SKM-1 (cell line): ENCODE results near the gene LYL1.

ENCODE experiments used
- DNase-seq: peaks from one replicate; lab custom pipeline; 2025; ENCODE audit not compliant: unreplicated experiment; lab: John Stamatoyannopoulos, UW

The LYL1 gene

DNA sequence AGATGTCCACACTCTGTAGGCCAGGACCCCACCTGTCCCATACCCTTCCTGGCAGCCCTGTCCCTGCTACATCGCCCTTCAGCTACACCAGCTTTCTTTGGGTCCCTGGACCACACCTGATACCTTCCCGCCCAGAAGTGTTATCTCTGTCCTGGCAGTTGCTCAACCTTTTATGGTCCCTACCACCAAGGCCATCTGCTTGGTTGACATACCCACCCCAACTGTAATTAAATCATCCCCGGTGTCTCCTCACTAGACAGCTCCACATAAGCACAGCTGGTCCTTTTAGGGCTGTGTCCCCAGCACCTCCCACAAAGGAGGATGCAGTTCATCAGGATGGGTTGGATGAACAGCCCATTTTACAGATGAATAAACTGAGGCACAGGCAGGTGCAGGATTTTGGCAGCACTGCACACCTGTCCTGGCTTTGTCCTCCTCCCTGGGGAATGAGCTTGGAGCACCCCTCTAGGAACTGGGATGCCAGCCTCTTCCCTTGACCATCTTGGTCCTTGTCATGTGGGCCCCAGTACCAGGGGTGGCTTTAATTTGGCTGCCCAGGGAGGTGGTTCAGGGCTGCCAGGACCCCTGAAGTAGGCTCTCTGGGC lies 28.3 kb upstream of the LYL1 start:
- no peak for DNase-seq

GRCh38 chr19:13129384-13129783 lies 26.7 kb upstream of the LYL1 start:
- DNase-seq, result no peak

DNA sequence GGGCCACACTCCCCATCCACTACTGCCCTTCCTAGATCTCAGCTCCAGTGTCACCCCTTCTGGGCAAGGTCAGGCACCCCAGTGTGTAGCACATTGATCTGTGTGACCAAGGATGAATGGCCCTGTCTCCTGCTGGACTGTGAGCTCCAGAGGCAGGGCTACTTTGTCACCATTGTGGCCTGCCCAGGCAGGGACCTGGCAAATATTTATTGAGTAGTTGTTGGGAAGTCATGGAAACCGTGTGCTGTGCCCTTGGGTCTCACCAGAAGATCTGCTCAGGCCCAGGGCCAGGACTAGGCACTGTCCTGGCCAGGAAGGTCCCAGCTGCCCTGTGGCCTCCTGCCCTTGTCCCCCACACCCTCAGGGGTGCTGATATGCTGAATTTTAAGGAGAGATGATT lies 25.9 kb upstream of the LYL1 start:
- DNase-seq, result no peak

DNA sequence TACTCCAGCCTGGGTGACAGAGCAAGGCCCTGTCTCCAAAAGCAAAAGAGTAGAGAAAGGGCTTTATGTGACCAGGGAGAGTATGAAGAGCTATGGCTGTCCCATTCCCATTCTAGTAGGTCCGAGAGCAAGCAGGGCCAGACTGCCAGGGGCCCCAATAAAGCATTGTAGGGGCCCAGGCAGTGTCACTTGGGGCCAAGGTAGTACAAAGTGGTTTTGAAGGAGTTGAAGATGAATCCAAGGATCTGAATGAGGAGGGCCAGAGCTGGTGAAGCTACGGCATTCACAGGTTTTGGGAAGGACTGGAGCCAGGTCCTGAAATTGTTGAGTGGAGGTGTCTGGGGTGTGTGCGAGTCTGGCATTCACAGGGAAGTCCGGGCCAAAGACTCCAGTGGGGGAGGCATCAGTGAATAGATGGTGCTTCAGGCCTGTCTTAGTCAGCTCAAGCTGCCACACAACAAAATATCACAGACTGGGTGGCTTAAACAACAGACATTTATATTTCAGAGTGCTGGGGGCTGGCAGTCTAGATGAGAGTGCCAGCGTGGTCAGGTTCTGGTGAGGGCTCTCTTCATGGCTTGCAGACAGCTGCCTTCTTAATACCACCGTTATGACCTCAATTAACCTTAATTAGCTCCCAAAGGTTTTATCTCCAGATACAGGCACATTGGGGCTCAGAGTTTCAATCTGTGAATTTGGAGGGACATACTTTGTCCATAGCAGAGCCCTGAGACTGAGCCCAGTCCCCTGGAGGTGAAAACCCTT lies 25.3 kb upstream of the LYL1 start:
- no peak for DNase-seq

GRCh38 chr19:13127051-13127450 lies 24.4 kb upstream of the LYL1 start:
- no peak for DNase-seq

GRCh38 chr19:13122980-13123957 lies 20.6 kb upstream of the LYL1 start:
- no peak for DNase-seq

- no peak for DNase-seq
Observed at GRCh38 chr19:13122275-13122878, 19.7 kb upstream of the LYL1 start.

DNA sequence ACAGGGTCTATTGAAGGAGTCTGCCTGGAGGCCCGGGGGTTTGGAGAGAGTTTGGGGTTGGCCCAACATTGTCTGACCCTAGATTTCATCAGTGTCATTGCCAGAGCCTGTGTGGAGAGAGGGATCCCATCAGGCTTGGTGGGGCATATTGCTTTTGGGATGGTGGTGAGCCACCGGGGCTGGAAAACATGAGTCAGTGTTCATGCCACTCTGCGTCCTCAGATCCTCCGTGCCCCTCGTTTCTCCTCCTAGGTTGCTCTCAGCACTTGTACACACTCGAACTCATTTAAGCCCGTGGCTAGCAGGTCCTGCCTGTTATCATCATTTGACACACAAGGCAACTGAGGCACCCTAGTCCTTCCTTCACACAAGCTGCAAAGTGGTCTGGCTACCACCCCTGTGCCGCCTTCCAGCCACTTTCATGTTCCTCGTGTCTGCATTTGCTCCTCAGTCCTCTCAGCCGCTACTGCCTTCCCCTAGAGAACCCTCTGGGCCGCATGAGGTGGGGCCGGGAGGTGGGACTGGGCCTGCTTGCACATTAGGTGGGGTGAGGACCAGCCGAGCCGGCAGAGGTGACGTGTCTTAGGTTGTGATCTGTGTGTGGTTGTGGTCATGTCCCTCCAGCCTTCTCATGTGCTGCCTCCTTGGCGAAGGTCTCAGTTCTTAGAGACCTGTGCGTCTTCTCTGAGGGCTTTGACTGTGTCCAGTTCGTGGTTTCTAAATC lies 19.1 kb upstream of the LYL1 start:
- DNase-seq, result no peak

GRCh38 chr19:13120817-13121216 lies 18.2 kb upstream of the LYL1 start:
- no peak for DNase-seq

- DNase-seq, result no peak
Observed at GRCh38 chr19:13120031-13120430, 17.4 kb upstream of the LYL1 start.

- no peak for DNase-seq
Observed at GRCh38 chr19:13119627-13120026, 17.0 kb upstream of the LYL1 start.

DNA sequence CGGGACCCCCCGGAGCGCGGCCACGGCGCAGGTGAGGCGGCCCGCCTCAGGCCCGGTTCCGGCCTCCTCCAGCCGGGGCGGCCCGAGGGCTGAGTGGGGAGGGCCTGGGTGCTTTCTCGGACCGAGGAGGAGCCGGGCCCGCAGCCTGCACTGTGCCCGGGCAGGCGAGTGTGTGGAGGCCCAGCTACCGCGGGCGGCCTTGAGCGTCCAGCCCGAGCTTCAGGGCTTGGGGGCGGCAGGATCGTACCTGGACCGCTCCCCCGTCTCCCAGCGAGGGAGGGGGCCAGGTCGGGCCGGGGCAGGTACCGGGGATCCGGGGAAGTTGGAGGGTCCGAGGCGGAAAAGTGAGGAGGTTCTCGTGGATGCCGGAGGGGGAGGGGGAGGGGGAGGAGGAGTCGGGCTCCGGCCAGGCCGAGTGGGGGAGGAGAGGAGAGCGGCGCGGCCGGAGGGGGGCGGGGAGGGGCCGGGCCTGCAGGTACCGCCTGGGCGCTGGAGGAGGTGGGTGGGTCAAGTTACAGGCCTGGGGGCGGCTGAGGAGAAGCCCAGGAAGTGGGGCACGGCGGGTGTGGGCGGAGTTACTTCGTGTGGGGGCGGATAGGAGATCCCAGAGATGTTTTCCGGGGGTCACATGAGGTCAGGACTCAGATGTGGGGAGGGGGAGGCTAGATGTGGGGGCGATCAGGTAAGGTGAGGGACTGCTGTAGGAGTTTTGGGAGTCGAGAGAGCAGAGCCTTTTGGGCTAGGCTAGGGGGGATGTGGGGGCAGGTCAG lies 16.0 kb upstream of the LYL1 start:
- DNase-seq, result no peak

GRCh38 chr19:13117772-13118423 lies 15.2 kb upstream of the LYL1 start, which contains the start of gene NACC1:
TSS of gene NACC1 (plus strand) at chr19:13118264. CDS start at chr19:13135208, 16,944 bp downstream.
- DNase-seq, result peak; percentile 91

DNA sequence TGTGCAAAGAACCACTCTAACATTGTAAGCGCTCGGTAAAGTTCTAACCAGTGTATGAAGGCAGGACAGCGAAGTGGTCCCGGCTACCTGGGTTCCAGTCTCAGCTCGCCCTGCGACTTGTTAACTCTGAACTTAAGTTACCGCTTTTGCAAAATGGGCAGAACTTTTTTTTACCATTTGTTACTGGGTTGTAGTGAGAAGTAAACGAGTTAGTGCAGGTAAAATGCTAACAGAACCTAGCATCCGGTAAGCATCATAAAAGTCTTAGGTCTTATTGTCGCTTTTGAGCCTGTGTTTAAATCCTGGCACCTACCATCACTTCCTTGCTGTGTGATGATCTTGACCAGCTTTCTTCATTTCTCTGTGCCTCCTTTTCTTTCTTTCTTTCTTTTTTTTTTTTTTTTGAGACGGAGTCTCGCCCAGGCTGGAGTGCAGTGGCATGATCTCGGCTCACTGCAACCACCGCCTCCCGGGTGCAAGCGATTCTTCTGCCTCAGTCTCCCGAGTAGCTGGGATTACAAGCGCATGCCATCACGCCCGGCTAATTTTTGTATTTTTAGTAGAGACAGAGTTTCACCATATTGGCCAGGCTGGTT lies 14.6 kb upstream of the LYL1 start:
- DNase-seq, result no peak

DNA sequence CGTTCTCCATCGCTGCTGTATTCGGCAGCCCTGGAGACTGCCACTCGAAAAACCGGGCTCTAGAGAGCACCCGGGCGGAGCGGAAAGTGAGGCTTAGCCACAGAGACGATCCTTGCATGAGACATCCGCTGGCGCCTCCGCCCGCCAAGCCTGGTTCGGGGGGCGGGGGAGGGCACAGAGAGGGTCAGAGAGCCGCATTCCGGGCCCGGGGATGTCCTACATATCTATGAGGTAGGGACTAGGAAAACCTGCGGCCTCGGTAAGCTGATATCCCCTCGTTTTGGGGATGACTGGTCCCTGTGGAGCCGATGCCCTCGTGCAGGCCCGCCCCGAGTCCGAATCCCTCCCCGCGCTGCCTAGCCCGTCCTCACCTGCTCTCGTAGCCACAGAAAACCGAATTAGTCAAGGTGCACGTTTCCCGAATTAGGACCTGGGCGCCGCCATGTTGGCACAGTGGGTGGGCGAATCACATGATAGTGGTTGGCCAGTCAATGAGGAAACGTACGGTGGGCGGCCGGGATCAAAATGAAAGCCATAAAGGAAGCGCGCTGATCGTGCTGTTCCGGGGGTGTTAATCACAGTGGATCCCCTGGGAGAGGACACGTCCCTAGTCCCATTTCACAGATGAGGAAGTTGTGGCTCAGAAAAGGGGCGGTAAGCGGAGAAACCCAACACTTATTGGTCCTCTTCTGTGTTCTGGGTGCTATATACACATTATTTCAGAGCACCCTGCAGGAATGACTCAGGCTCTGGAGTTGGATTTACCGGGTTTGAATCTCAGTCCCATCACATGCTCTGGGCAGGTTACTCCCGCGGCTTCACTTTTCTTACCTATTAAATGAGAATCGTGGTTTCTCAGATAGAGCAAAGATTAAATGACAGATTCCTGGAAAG lies 13.9 kb upstream of the LYL1 start, which contains the start of gene TRMT1:
TRMT1 (minus strand) TSS at position 459 of the 894 bp plus-strand sequence; CDS start at position 118, 341 bp downstream.
- DNase-seq, result peak; percentile 71

- DNase-seq, result no peak
Observed at GRCh38 chr19:13115936-13116281, 13.3 kb upstream of the LYL1 start.

GRCh38 chr19:13112555-13112954 lies 9.9 kb upstream of the LYL1 start:
- no peak for DNase-seq

GRCh38 chr19:13110099-13110610 lies 7.5 kb upstream of the LYL1 start:
- no peak for DNase-seq
